ENCODE data around the gene CHRNE. TPM values are rescaled to one million over a fixed set of nuclear protein-coding genes. Genes with fewer than 3 reads are reported as not detected.

CHRNE gene
- total RNA-seq, 4 donors from 2014 or later, result 0.13 to 1.2 (median 0.63) TPM; not detected in 1

GRCh38 chr17:4853208-4853671, 49.7 kb downstream of the CHRNE start:
- DNase-seq (ENCODE audit: extremely low spot score), result no peak
- TF ChIP-seq CTCF (IDR thresholded peaks at IDR 0.05), result no peak
- no peak for TF ChIP-seq POLR2A (IDR thresholded peaks at IDR 0.05; ENCODE audit: low read depth)
- no peak for TF ChIP-seq POLR2AphosphoS5 (IDR thresholded peaks at IDR 0.05)
- no peak for TF ChIP-seq EP300 (IDR thresholded peaks at IDR 0.05)
- WGBS, result 78% methylated on average over 2 of the region's 2 CpGs
- no peak overlapping the region for H3K4me3 ChIP-seq
- H3K27ac ChIP-seq (replicated peaks in 1 of 4), result no peak overlapping the region
- intact Hi-C loops (cut with DNase I), result no loop called here
- H3K36me3 ChIP-seq, result peaks cover 0 to 15% (median 6%) of the 10 kb centered on the region in 4 donors
- no peaks in the 10 kb centered on the region for H3K27me3 ChIP-seq
- peaks cover 36 to 49% (median 42%) of the 10 kb centered on the region in 4 donors for H3K4me1 ChIP-seq
- H3K9me3 ChIP-seq, result no peaks in the 10 kb centered on the region

GRCh38 chr17:4852567-4853207, 50.2 kb downstream of the CHRNE start:
- TF ChIP-seq POLR2A (IDR thresholded peaks at IDR 0.05; ENCODE audit: low read depth), result no peak
- no peak for TF ChIP-seq CTCF (IDR thresholded peaks at IDR 0.05)
- TF ChIP-seq POLR2AphosphoS5 (IDR thresholded peaks at IDR 0.05), result no peak
- no peak for TF ChIP-seq EP300 (IDR thresholded peaks at IDR 0.05)
- Histone ChIP-seq H3K27ac (replicated peaks in 1 of 4) (no peak overlapping the region), H3K4me1 (peaks cover 31 to 48% (median 40%) of the 10 kb centered on the region in 4 donors), H3K27me3 (no peaks in the 10 kb centered on the region), H3K36me3 (peaks cover 0 to 15% (median 6%) of the 10 kb centered on the region in 4 donors), H3K4me3 (no peak overlapping the region), H3K9me3 (no peaks in the 10 kb centered on the region)
- intact Hi-C loops (cut with DNase I), result no loop called here
- no peak for DNase-seq (ENCODE audit: extremely low spot score)

- intact Hi-C loops (cut with DNase I), result no loop called here
- peaks cover 0 to 10% (median 4%) of the 10 kb centered on the region in 4 donors for H3K36me3 ChIP-seq
- H3K4me3 ChIP-seq, result no peak overlapping the region
- no peak for DNase-seq (ENCODE audit: extremely low spot score)
- H3K4me1 ChIP-seq, result peaks cover 18 to 48% (median 35%) of the 10 kb centered on the region in 4 donors
- H3K27me3 ChIP-seq, result no peaks in the 10 kb centered on the region
- no peak for TF ChIP-seq CTCF (IDR thresholded peaks at IDR 0.05)
- no peak for TF ChIP-seq POLR2AphosphoS5 (IDR thresholded peaks at IDR 0.05)
- no peak for TF ChIP-seq EP300 (IDR thresholded peaks at IDR 0.05)
- TF ChIP-seq POLR2A (IDR thresholded peaks at IDR 0.05; ENCODE audit: low read depth), result no peak
- no peaks in the 10 kb centered on the region for H3K9me3 ChIP-seq
- WGBS, result 95% methylated on average over 3 of the region's 3 CpGs
- H3K27ac ChIP-seq (replicated peaks in 1 of 4), result no peak overlapping the region
These were observed 51.8 kb downstream of the CHRNE start for GRCh38 chr17:4851084-4851483.

- H3K4me3 ChIP-seq, result no peak overlapping the region
- H3K27ac ChIP-seq (replicated peaks in 1 of 4), result no peak overlapping the region
- no peaks in the 10 kb centered on the region for H3K27me3 ChIP-seq
- H3K4me1 ChIP-seq, result peaks cover 18 to 54% (median 38%) of the 10 kb centered on the region in 4 donors
- 91% methylated on average over 2 of the region's 2 CpGs for WGBS
- no peaks in the 10 kb centered on the region for H3K9me3 ChIP-seq
- DNase-seq (ENCODE audit: extremely low spot score), result no peak
- TF ChIP-seq CTCF (IDR thresholded peaks at IDR 0.05), result no peak
- TF ChIP-seq EP300 (IDR thresholded peaks at IDR 0.05), result no peak
- TF ChIP-seq POLR2A (IDR thresholded peaks at IDR 0.05; ENCODE audit: low read depth), result no peak
- peaks cover 0 to 10% (median 3%) of the 10 kb centered on the region in 4 donors for H3K36me3 ChIP-seq
- intact Hi-C loops (cut with DNase I), result no loop called here
These were observed 52.7 kb downstream of the CHRNE start for GRCh38 chr17:4850246-4850645.

Data from esophagus muscularis mucosa (tissue), 4 donors.